GM12878 (cell line): Measurements from ENCODE around the gene EBPL. TPM values are rescaled to one million over a fixed set of nuclear protein-coding genes. Genes with fewer than 3 reads are reported as not detected.

ENCODE experiments used
- ASH2L ChIP-seq: fragments of 300-600, 200-600 bp; sonication (generic); IDR thresholded peaks from 2 replicates; pipeline ENCODE4 v1.6.1; 2017; ENCODE audit warnings: low read depth, mild to moderate bottlenecking, borderline replicate concordance
- EP300 ChIP-seq, 2 experiments: fragments of 150-350 bp in 1 of 2; IDR thresholded peaks; 2 replicates each; pipeline ENCODE4 v1.6.1; 2011 to 2012; ENCODE audit warnings: low read depth in 2 of 2, low read length in 2 of 2, borderline replicate concordance in 1 of 2, improper control_type of control experiment in 1 of 2, inconsistent platforms in 1 of 2; ENCODE audit not compliant: control insufficient read depth in 1 of 2
- MEF2A ChIP-seq: IDR thresholded peaks from 2 replicates; pipeline ENCODE4 v1.6.1; 2011; ENCODE audit warnings: low read depth, mild to moderate bottlenecking, low read length, moderate library complexity; ENCODE audit not compliant: insufficient read depth
- NBN ChIP-seq: fragments of 450-650 bp; IDR thresholded peaks from 2 replicates; pipeline ENCODE4 v1.6.1; 2016
- SMARCA5 ChIP-seq: fragments of 450-650 bp; IDR thresholded peaks from 2 replicates; pipeline ENCODE4 v1.6.1; 2017; ENCODE audit warnings: mild to moderate bottlenecking
- ZNF384 ChIP-seq: IDR thresholded peaks from 2 replicates; pipeline ENCODE4 v1.6.1; 2012; ENCODE audit warnings: low read depth, mild to moderate bottlenecking, low read length, improper control_type of control experiment, borderline replicate concordance
- polyA plus RNA-seq, 11 experiments: library from polyadenylated mRNA; depleted of rRNA in 4 of 11; unstranded in 6 of 11; stranded (reverse) in 5 of 11; fragments of >200 nt; fragmentation: Nextera tagmentation in 4 of 11; fragmentation: Illumina TruSeq in 1 of 11; extraction: Ambion mirVana in 4 of 11; extraction: Trizol in 1 of 11; gene quantifications; 1 replicate in 1 of 11; 2 replicates in 10 of 11; pipeline versions ENCODE4 v1.2.1 to v1.2.3, GENCODE V29; 2011 to 2016; ENCODE audit warnings: inconsistent platforms in 2 of 11, missing spikeins in 2 of 11, low read depth in 1 of 11
- total RNA-seq, 4 experiments: library from RNA; depleted of rRNA in 3 of 4; stranded (reverse); fragments of >200 nt in 3 of 4; fragmentation: Illumina TruSeq in 1 of 4; extraction: Trizol in 1 of 4; gene quantifications; 2 replicates each; pipeline versions ENCODE4 v1.2.1 to v1.2.3, GENCODE V29; 2013 to 2021
- TF ChIP-seq, protein P1 (sequence below): fragments of 450-650 bp; IDR thresholded peaks from 2 replicates; pipeline ENCODE4 v1.6.1; 2016; ENCODE audit warnings: mild to moderate bottlenecking, moderate library complexity, borderline replicate concordance
- TF ChIP-seq, protein P2 (sequence below): IDR thresholded peaks from 2 replicates; pipeline ENCODE4 v1.6.1; 2012; ENCODE audit warnings: low read depth, low read length, improper control_type of control experiment
- TF ChIP-seq, protein P3 (sequence below): fragments of 450-650 bp; formaldehyde crosslinking; IDR thresholded peaks from 2 replicates; pipeline ENCODE4 v1.5.0; 2022; ENCODE audit warnings: mild to moderate bottlenecking, missing genetic modification characterization

Gene EBPL
- total and polyA plus RNA-seq, 10 of the 15 experiments (the other 5 are each of a cell fraction or from before 2014, with no cell fraction given), result 6.2 to 72.8 (median 43.5) TPM

DNA sequence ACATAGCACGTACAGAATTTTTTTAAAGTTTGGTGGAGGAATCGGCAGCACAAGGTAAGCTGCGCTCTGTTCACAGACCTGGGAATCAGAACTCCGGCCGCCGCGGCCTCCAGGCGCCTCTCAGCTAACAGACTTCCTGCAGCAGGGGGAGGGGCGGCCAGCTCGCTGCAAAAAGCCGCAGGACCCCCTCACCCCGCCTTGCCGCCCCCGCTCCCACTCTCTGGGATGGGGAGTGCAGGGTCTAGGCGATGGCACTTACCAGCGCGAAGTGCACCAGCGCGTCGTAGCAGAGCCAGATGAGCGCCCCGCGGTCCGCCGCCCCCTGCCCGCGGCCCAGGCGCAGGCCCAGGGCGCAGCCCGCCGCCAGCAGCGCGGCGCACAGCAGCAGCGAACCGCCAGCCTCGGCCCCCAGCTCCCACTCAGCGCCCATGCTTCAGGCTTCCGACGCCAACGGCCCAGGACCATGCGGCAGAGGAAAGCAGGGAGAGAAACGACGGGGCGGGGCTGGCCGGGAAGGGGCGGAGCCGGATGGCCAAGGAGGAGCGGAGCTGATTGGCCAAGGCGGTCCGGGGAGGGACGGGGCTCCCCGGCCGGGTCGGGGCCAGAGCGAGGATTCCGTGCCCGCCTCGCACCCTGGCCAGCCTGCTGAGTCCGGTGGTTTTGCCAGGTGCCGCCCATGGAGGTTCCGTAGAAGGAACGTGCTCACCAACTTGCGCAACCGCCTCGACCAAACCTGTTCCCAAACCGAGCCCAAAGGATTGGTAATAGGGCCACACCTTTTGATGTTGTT lies at the start of gene EBPL (continued):
- TF ChIP-seq, protein P1, sequence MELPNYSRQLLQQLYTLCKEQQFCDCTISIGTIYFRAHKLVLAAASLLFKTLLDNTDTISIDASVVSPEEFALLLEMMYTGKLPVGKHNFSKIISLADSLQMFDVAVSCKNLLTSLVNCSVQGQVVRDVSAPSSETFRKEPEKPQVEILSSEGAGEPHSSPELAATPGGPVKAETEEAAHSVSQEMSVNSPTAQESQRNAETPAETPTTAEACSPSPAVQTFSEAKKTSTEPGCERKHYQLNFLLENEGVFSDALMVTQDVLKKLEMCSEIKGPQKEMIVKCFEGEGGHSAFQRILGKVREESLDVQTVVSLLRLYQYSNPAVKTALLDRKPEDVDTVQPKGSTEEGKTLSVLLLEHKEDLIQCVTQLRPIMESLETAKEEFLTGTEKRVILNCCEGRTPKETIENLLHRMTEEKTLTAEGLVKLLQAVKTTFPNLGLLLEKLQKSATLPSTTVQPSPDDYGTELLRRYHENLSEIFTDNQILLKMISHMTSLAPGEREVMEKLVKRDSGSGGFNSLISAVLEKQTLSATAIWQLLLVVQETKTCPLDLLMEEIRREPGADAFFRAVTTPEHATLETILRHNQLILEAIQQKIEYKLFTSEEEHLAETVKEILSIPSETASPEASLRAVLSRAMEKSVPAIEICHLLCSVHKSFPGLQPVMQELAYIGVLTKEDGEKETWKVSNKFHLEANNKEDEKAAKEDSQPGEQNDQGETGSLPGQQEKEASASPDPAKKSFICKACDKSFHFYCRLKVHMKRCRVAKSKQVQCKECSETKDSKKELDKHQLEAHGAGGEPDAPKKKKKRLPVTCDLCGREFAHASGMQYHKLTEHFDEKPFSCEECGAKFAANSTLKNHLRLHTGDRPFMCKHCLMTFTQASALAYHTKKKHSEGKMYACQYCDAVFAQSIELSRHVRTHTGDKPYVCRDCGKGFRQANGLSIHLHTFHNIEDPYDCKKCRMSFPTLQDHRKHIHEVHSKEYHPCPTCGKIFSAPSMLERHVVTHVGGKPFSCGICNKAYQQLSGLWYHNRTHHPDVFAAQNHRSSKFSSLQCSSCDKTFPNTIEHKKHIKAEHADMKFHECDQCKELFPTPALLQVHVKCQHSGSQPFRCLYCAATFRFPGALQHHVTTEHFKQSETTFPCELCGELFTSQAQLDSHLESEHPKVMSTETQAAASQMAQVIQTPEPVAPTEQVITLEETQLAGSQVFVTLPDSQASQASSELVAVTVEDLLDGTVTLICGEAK, result no peak
- TF ChIP-seq MEF2A (no peak), EP300 (IDR thresholded peaks at IDR 0.05; ENCODE audit: borderline replicate concordance in 1 of 2, control insufficient read depth in 1 of 2, low read depth in 2 of 2, low read length in 2 of 2) (no peak), SMARCA5 (0 out of 2 replicates have a peak, but pooled peaks have one; percentile 74), NBN (0 out of 2 replicates have a peak, but pooled peaks have one; percentile 28), ASH2L (peak; percentile 79; the same call in 1 of the 2 replicates), ZNF384 (no peak)
- TF ChIP-seq, protein P2, sequence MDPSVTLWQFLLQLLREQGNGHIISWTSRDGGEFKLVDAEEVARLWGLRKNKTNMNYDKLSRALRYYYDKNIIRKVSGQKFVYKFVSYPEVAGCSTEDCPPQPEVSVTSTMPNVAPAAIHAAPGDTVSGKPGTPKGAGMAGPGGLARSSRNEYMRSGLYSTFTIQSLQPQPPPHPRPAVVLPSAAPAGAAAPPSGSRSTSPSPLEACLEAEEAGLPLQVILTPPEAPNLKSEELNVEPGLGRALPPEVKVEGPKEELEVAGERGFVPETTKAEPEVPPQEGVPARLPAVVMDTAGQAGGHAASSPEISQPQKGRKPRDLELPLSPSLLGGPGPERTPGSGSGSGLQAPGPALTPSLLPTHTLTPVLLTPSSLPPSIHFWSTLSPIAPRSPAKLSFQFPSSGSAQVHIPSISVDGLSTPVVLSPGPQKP, result no peak
- TF ChIP-seq, protein P3, sequence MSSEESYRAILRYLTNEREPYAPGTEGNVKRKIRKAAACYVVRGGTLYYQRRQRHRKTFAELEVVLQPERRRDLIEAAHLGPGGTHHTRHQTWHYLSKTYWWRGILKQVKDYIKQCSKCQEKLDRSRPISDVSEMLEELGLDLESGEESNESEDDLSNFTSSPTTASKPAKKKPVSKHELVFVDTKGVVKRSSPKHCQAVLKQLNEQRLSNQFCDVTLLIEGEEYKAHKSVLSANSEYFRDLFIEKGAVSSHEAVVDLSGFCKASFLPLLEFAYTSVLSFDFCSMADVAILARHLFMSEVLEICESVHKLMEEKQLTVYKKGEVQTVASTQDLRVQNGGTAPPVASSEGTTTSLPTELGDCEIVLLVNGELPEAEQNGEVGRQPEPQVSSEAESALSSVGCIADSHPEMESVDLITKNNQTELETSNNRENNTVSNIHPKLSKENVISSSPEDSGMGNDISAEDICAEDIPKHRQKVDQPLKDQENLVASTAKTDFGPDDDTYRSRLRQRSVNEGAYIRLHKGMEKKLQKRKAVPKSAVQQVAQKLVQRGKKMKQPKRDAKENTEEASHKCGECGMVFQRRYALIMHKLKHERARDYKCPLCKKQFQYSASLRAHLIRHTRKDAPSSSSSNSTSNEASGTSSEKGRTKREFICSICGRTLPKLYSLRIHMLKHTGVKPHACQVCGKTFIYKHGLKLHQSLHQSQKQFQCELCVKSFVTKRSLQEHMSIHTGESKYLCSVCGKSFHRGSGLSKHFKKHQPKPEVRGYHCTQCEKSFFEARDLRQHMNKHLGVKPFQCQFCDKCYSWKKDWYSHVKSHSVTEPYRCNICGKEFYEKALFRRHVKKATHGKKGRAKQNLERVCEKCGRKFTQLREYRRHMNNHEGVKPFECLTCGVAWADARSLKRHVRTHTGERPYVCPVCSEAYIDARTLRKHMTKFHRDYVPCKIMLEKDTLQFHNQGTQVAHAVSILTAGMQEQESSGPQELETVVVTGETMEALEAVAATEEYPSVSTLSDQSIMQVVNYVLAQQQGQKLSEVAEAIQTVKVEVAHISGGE, result no peak
